B cell (primary cell): ENCODE results near the gene ATP12A. TPM values are rescaled to one million over a fixed set of nuclear protein-coding genes. Genes with fewer than 3 reads are reported as not detected.

Experiments used
- ATAC-seq: fragments of 200-7000 bp; cut with Tn5 transposase; one replicate; pipeline ENCODE4 v1.10.0; 2021; ENCODE audit warnings: low read depth, mild to moderate bottlenecking, moderate number of reproducible peaks, moderate library complexity
- CTCF ChIA-PET: fragments of 350-600 bp; sonication (Branson Sonifier 250); formaldehyde crosslinking; loops from one replicate; lab custom pipeline; 2021; ENCODE audit warnings: antibody characterized with exemption, inconsistent platforms; lab: Charles Lee
- POLR2A ChIA-PET: fragments of 350-600 bp; sonication (Branson Sonifier 250); formaldehyde crosslinking; loops from one replicate; lab custom pipeline; 2021; ENCODE audit warnings: antibody characterized with exemption; lab: Charles Lee
- DNase-seq: peaks from one replicate; pipeline ENCODE4 v3.0.0; 2013
- H2AFZ ChIP-seq: 2 replicates; pipeline ENCODE4 v1.6.1; 2012; ENCODE audit warnings: mild to moderate bottlenecking, low read depth, low read length; ENCODE audit not compliant: insufficient read depth, poor library complexity, severe bottlenecking
- H3K27ac ChIP-seq, 2 donors: 1 replicate in 1 of 2; 2 replicates in 1 of 2; pipeline ENCODE4 v1.5.1; 2012 to 2013; ENCODE audit warnings: low read length in 2 of 2, mild to moderate bottlenecking in 2 of 2, moderate library complexity in 1 of 2
- H3K27me3 ChIP-seq, 4 experiments: fragments of 200-600 bp in 1 of 4; sonication (generic) in 1 of 4; replicated peaks in 1 of 4; 1 replicate in 2 of 4; 2 replicates in 2 of 4; pipeline versions ENCODE4 v1.6.1 to v1.7.0; 2013 to 2016; ENCODE audit warnings: low read length in 3 of 4, mild to moderate bottlenecking in 2 of 4, mixed read lengths in 1 of 4, moderate library complexity in 1 of 4; ENCODE audit not compliant: insufficient read depth in 4 of 4, control insufficient read depth in 3 of 4; ENCODE audit errors: control extremely low read depth in 1 of 4
- H3K36me3 ChIP-seq, 2 experiments: replicated peaks in 1 of 2; 1 replicate in 1 of 2; 2 replicates in 1 of 2; pipeline versions ENCODE4 v1.6.1 to v1.7.1; 2013; ENCODE audit warnings: low read length in 1 of 2; ENCODE audit not compliant: insufficient read depth in 2 of 2, control insufficient read depth in 1 of 2; ENCODE audit errors: control extremely low read depth in 1 of 2, extremely low read depth in 1 of 2
- H3K4me1 ChIP-seq, 2 donors: fragments of 200-600 bp in 1 of 2; sonication (generic) in 1 of 2; 1 replicate in 1 of 2; 2 replicates in 1 of 2; pipeline versions ENCODE4 v1.5.1 to v1.6.1; 2013 to 2017; ENCODE audit warnings: low read length in 2 of 2; ENCODE audit not compliant: control insufficient read depth in 2 of 2, insufficient read depth in 2 of 2
- H3K4me2 ChIP-seq: replicated peaks from 2 replicates; pipeline ENCODE3; 2012; ENCODE audit warnings: mild to moderate bottlenecking, low read depth, low read length; ENCODE audit not compliant: poor library complexity, severe bottlenecking
- H3K4me3 ChIP-seq, 5 experiments: fragments of 200-600 bp in 1 of 5; sonication (generic) in 1 of 5; 1 replicate in 3 of 5; 2 replicates in 2 of 5; pipeline versions ENCODE4 v1.5.1 to v1.7.0; 2011 to 2016; ENCODE audit warnings: low read length in 4 of 5, mild to moderate bottlenecking in 4 of 5, low read depth in 2 of 5, control low read depth in 1 of 5, moderate library complexity in 1 of 5; ENCODE audit not compliant: insufficient read depth in 1 of 5; ENCODE audit errors: control extremely low read depth in 1 of 5, extremely low read depth in 1 of 5
- H3K79me2 ChIP-seq: fragments of 200-600 bp; sonication (generic); one replicate; pipeline ENCODE4 v1.6.0; 2016; ENCODE audit warnings: low read length; ENCODE audit not compliant: control insufficient read depth, insufficient read depth
- H3K9ac ChIP-seq: fragments of 200-600 bp; sonication (generic); 2 replicates; pipeline ENCODE4 v1.6.1; 2017; ENCODE audit warnings: mild to moderate bottlenecking, low read length, moderate library complexity
- H3K9me3 ChIP-seq, 3 donors: one replicate each; pipeline versions ENCODE4 v1.6.1 to v1.7.1; 2013; ENCODE audit warnings: low read length in 2 of 3; ENCODE audit not compliant: control insufficient read depth in 2 of 3, insufficient read depth in 1 of 3; ENCODE audit errors: control extremely low read depth in 1 of 3
- H4K20me1 ChIP-seq: 2 replicates; pipeline ENCODE4 v1.6.0; 2012; ENCODE audit warnings: mild to moderate bottlenecking, low read length; ENCODE audit not compliant: insufficient read depth, control insufficient read depth, poor library complexity, severe bottlenecking
- H3K27ac Mint-ChIP-seq: one replicate; pipeline ENCODE4 v1.8.0; 2021; ENCODE audit warnings: mixed read lengths
- H3K27me3 Mint-ChIP-seq: one replicate; pipeline ENCODE4 v1.8.0; 2021; ENCODE audit warnings: mixed read lengths
- H3K4me1 Mint-ChIP-seq: one replicate; pipeline ENCODE4 v1.8.0; 2021; ENCODE audit warnings: mixed read lengths
- H3K4me3 Mint-ChIP-seq: one replicate; pipeline ENCODE4 v1.8.0; 2021; ENCODE audit warnings: mixed read lengths
- H3K9me3 Mint-ChIP-seq: one replicate; pipeline ENCODE4 v1.8.0; 2022; ENCODE audit warnings: mixed read lengths; ENCODE audit not compliant: insufficient read depth
- EZH2 ChIP-seq: IDR thresholded peaks from 2 replicates; pipeline ENCODE4 v1.6.1; 2012; ENCODE audit warnings: borderline replicate concordance, low read depth, mild to moderate bottlenecking, moderate library complexity, low read length; ENCODE audit not compliant: insufficient read depth, poor library complexity, severe bottlenecking
- WGBS: methylation state at CpG from one replicate; pipeline ENCODE4 v1.1.5; 2013; ENCODE audit warnings: missing lambda C conversion rate; ENCODE audit not compliant: insufficient coverage; 5-methylcytosine and 5-hydroxymethylcytosine counted together
- intact Hi-C: fragments of 100-400 bp; cut with micrococcal nuclease; formaldehyde crosslinking; loops from one replicate; pipeline ENCODE4 v1.10.0; 2022
- polyA plus RNA-seq: library from polyadenylated mRNA; depleted of rRNA; stranded (reverse); fragments of >200 nt; gene quantifications from 2 replicates; pipeline ENCODE4 v1.2.3, GENCODE V29; 2012
- total RNA-seq, 2 donors: library from RNA; stranded (reverse); fragments of 120-200 nt in 1 of 2; gene quantifications; 1 replicate in 1 of 2; 2 replicates in 1 of 2; pipeline versions ENCODE4 v1.2.3 to v1.2.4, GENCODE V29; 2013 to 2022
- TF ChIP-seq, protein P1 (sequence below): fragments of 200-600 bp; IDR thresholded peaks from one replicate; pipeline ENCODE4 v1.8.0; 2022; ENCODE audit warnings: antibody characterized with exemption, mild to moderate bottlenecking

ATP12A gene
- total and polyA plus RNA-seq, 2 donors (not counting 1 experiment from before 2014, with no cell fraction given): not detected

DNA sequence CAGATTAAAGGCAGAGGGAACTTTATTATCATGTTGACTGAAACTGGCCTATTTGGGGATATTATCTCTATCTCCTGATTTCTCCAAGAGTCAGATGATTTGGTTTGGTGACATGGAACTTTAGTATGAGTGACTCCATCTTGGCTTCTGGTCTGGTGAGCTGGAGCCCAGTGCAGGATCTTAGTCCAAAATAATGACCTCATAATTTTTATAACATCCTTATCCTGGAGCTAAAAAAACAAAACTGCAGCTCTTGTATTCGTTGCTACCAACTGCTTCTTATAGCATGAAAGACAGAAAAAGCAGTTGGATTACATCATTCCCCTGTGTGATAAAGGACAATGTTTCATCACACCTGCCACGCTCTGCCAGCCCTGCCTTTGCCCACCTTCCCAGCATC is 44.5 kb downstream of the ATP12A start:
- Mint-ChIP-seq H3K4me3 (no peak overlapping the region), H3K4me1 (no peaks in the 10 kb centered on the region), H3K9me3 (no peaks in the 10 kb centered on the region), H3K27me3 (peaks cover 15% of the 10 kb centered on the region), H3K27ac (no peak overlapping the region)
- ATAC-seq: no peak
- Histone ChIP-seq H3K27me3 (no peaks in the 10 kb centered on the region), H3K27ac (no peak overlapping the region), H4K20me1 (no peaks in the 10 kb centered on the region), H3K36me3 (no peaks in the 10 kb centered on the region), H3K9ac (no peak overlapping the region), H2AFZ (no peak overlapping the region), H3K4me3 (no peak overlapping the region), H3K9me3 (no peaks in the 10 kb centered on the region), H3K4me1 (peaks cover 0 to 3% of the 10 kb centered on the region in 2 donors), H3K4me2 (no peak overlapping the region), H3K79me2 (no peaks in the 10 kb centered on the region)
- ChIA-PET CTCF (no interaction called here), POLR2A (no interaction called here)
- intact Hi-C loops: loop anchor here (5.0 kb wide), 1 partner anchor 32 kb away; no protein-coding TSS in a partner anchor
- no peak for DNase-seq
- WGBS: 79% methylated on average over 2 of the region's 2 CpGs
- no peak for TF ChIP-seq EZH2
- TF ChIP-seq, protein P1, sequence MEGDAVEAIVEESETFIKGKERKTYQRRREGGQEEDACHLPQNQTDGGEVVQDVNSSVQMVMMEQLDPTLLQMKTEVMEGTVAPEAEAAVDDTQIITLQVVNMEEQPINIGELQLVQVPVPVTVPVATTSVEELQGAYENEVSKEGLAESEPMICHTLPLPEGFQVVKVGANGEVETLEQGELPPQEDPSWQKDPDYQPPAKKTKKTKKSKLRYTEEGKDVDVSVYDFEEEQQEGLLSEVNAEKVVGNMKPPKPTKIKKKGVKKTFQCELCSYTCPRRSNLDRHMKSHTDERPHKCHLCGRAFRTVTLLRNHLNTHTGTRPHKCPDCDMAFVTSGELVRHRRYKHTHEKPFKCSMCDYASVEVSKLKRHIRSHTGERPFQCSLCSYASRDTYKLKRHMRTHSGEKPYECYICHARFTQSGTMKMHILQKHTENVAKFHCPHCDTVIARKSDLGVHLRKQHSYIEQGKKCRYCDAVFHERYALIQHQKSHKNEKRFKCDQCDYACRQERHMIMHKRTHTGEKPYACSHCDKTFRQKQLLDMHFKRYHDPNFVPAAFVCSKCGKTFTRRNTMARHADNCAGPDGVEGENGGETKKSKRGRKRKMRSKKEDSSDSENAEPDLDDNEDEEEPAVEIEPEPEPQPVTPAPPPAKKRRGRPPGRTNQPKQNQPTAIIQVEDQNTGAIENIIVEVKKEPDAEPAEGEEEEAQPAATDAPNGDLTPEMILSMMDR: no peak

GRCh38 chr13:24725379-24725778 is 45.2 kb downstream of the ATP12A start:
- no peaks in the 10 kb centered on the region for H3K27me3 ChIP-seq
- no peaks in the 10 kb centered on the region for H3K79me2 ChIP-seq
- ChIA-PET POLR2A (no interaction called here), CTCF (no interaction called here)
- H2AFZ ChIP-seq: no peak overlapping the region
- ATAC-seq (no peak), DNase-seq (no peak)
- no peak overlapping the region for H3K9ac ChIP-seq
- Mint-ChIP-seq H3K4me3 (no peak overlapping the region), H3K9me3 (no peaks in the 10 kb centered on the region), H3K27ac (no peak overlapping the region), H3K4me1 (no peaks in the 10 kb centered on the region), H3K27me3 (peaks cover 15% of the 10 kb centered on the region)
- peaks cover 0 to under 1% (median 0%) of the 10 kb centered on the region in 3 donors for H3K9me3 ChIP-seq
- no peak overlapping the region for H3K27ac ChIP-seq
- H3K4me1 ChIP-seq: peaks cover 0 to 3% of the 10 kb centered on the region in 2 donors
- H3K36me3 ChIP-seq: no peaks in the 10 kb centered on the region
- H3K4me3 ChIP-seq: no peak overlapping the region
- intact Hi-C loops: loop anchor here (5.0 kb wide), 1 partner anchor 33 kb away; no protein-coding TSS in a partner anchor
- TF ChIP-seq, protein P1: no peak
- no peak for TF ChIP-seq EZH2
- no peaks in the 10 kb centered on the region for H4K20me1 ChIP-seq
- WGBS: 93% methylated on average over 3 of the region's 5 CpGs
- H3K4me2 ChIP-seq: no peak overlapping the region
